Vagina (tissue), 2 donors: Measurements from ENCODE around the gene SRCIN1. TPM values are rescaled to one million over a fixed set of nuclear protein-coding genes. Genes with fewer than 3 reads are reported as not detected.

Source experiments
- DNase-seq, 2 donors: peaks; one replicate each; pipeline ENCODE4 v3.0.0-alpha.2; 2017; ENCODE audit errors: extremely low spot score in 2 of 2
- H3K27ac ChIP-seq: fragments of 200-600 bp; sonication (generic); one replicate; pipeline ENCODE4 v1.5.1; 2019
- H3K27me3 ChIP-seq: fragments of 200-600 bp; sonication (generic); one replicate; pipeline ENCODE4 v1.5.1; 2019
- H3K36me3 ChIP-seq, 2 donors: fragments of 200-600 bp; sonication (generic); one replicate each; pipeline ENCODE4 v1.5.1; 2017 to 2019
- H3K4me1 ChIP-seq: fragments of 200-600 bp; sonication (generic); one replicate; pipeline ENCODE4 v1.5.1; 2019
- H3K4me3 ChIP-seq, 2 donors: fragments of 200-600 bp; sonication (generic); 1 replicate in 1 of 2; 2 replicates in 1 of 2; pipeline ENCODE4 v1.5.1; 2016 to 2019
- H3K9me3 ChIP-seq: fragments of 200-600 bp; sonication (generic); one replicate; pipeline ENCODE4 v1.5.1; 2019
- POLR2A ChIP-seq, 2 donors: fragments of 450-650 bp; IDR thresholded peaks; one replicate each; pipeline ENCODE4 v1.6.1; 2017; ENCODE audit warnings: antibody characterized with exemption in 2 of 2, mild to moderate bottlenecking in 2 of 2, moderate library complexity in 2 of 2
- POLR2AphosphoS5 ChIP-seq, 2 donors: sonication (generic); formaldehyde crosslinking; IDR thresholded peaks; one replicate each; pipeline ENCODE4 v1.9.0; 2017; ENCODE audit warnings: antibody characterized with exemption in 2 of 2, mild to moderate bottlenecking in 2 of 2, low read depth in 1 of 2; ENCODE audit not compliant: insufficient read depth in 1 of 2
- intact Hi-C: fragments of 100-400 bp; cut with DNase I; formaldehyde crosslinking; loops from one replicate; pipeline ENCODE4 v1.15.1; 2023
- total RNA-seq: library from RNA; depleted of rRNA; stranded (reverse); fragments of >200 nt; gene quantifications from one replicate; pipeline ENCODE4 v1.2.3, GENCODE V29; 2016
- TF ChIP-seq, protein P1 (sequence below), 3 experiments: fragments of 450-650 bp in 2 of 3; fragments of 200-600 bp in 1 of 3; sonication (generic) in 1 of 3; IDR thresholded peaks; one replicate each; pipeline ENCODE4 v1.5.1; 2017 to 2019; ENCODE audit warnings: antibody characterized with exemption in 3 of 3, mild to moderate bottlenecking in 2 of 3, moderate library complexity in 2 of 3

Gene SRCIN1
- total RNA-seq, 1 donor from 2014 or later, result 5.2 TPM

DNA sequence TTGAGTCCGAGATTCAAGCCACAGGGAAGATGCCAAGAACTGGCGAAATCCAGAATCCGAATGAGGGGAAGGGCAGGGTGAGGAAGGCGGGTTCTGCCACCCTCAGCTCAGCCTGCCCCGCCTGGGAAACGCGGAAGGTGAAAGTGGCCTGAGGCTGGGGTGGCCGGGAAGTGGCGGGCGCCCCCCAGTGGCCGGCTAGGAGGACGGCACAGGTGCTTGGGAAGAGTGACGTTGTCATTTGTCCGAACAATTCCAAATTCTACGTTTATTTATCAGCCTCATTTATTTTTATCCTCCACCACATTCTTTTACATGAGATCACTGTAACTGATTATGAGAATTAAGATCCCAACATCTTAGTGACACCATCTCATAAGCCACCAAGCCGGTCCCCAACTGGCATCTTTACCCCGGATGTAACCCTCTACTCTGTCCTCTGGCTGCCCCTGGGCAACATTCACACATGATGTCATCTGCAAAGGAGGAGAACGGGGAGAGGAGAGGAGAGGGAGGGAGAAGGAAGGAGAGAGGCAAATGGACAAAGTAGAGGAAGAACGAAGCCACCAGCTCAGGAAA is 21.3 kb downstream of the SRCIN1 start:
- Histone ChIP-seq H3K27me3 (no peaks in the 10 kb centered on the region), H3K27ac (no peak overlapping the region), H3K36me3 (no peaks in the 10 kb centered on the region), H3K4me1 (peaks cover 13% of the 10 kb centered on the region), H3K9me3 (no peaks in the 10 kb centered on the region), H3K4me3 (no peak overlapping the region)
- TF ChIP-seq POLR2AphosphoS5 (IDR thresholded peaks at IDR 0.05; ENCODE audit: insufficient read depth in 1 of 2, low read depth in 1 of 2), result peak in 1 of 2 donors; percentile 19
- TF ChIP-seq, protein P1, sequence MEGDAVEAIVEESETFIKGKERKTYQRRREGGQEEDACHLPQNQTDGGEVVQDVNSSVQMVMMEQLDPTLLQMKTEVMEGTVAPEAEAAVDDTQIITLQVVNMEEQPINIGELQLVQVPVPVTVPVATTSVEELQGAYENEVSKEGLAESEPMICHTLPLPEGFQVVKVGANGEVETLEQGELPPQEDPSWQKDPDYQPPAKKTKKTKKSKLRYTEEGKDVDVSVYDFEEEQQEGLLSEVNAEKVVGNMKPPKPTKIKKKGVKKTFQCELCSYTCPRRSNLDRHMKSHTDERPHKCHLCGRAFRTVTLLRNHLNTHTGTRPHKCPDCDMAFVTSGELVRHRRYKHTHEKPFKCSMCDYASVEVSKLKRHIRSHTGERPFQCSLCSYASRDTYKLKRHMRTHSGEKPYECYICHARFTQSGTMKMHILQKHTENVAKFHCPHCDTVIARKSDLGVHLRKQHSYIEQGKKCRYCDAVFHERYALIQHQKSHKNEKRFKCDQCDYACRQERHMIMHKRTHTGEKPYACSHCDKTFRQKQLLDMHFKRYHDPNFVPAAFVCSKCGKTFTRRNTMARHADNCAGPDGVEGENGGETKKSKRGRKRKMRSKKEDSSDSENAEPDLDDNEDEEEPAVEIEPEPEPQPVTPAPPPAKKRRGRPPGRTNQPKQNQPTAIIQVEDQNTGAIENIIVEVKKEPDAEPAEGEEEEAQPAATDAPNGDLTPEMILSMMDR (IDR thresholded peaks at IDR 0.05), result peak; percentile 55 to 80 (median 66)
- no peak for TF ChIP-seq POLR2A (IDR thresholded peaks at IDR 0.05)
- no peak for DNase-seq
- intact Hi-C loops, result no loop called here

DNA sequence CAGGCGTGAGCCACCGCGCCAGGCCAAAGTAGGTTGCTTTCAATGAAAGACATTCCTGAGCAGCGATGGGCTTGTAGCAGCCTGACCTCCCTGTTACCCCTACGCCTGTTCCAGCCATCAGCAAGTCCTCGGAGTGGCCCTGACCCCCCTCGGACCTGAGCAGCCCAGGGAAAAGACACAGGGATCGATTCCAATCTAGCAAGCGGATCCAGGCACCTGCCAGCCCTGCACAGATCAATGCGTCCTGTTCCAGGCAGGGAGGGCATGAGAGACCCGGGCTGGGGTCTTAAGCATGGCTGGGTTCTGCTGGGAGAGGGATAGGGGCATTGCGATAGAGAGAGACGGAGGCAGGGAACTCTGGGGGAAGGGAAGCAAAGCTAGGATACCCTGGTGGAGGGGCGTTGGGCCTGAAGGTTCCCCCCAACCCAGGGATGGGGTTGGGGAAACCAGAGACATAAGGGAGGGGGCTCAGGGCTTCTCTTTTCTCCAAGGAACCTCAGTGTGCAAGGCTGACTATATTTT is 21.9 kb downstream of the SRCIN1 start:
- TF ChIP-seq POLR2AphosphoS5 (IDR thresholded peaks at IDR 0.05; ENCODE audit: insufficient read depth in 1 of 2, low read depth in 1 of 2), result no peak
- no peak for TF ChIP-seq POLR2A (IDR thresholded peaks at IDR 0.05)
- TF ChIP-seq, protein P1 (IDR thresholded peaks at IDR 0.05), result no peak

DNA sequence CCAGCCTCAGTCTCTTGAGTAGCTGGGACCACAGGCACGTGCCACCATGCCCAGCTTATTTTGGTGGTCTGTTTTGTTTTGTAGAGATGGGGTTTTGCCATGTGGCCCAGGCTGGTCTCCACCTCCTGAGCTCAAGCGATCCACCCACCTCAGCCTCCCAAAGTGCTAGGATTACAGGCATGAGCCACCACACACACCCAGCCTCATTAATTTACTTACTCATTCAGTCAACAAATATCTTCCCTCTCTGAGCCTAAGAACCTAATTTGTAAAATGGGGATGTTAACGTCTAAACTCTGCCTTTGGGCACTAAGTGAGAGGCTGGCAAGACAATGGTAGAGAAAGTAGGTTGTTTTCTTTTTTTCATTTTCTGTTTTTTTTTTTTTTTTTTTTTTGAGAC is 22.6 kb downstream of the SRCIN1 start:
- TF ChIP-seq POLR2AphosphoS5 (IDR thresholded peaks at IDR 0.05; ENCODE audit: insufficient read depth in 1 of 2, low read depth in 1 of 2), result no peak
- TF ChIP-seq, protein P1 (IDR thresholded peaks at IDR 0.05), result no peak
- no peak for TF ChIP-seq POLR2A (IDR thresholded peaks at IDR 0.05)
- H3K9me3 ChIP-seq, result no peaks in the 10 kb centered on the region
- no peak overlapping the region for H3K27ac ChIP-seq
- peaks cover 20% of the 10 kb centered on the region for H3K4me1 ChIP-seq
- peaks cover 5% of the 10 kb centered on the region for H3K27me3 ChIP-seq
- intact Hi-C loops, result no loop called here
- no peak for DNase-seq
- no peaks in the 10 kb centered on the region for H3K36me3 ChIP-seq
- no peak overlapping the region for H3K4me3 ChIP-seq

More for the DNA sequence above, 21.9 kb downstream of the SRCIN1 start:
- intact Hi-C loops, result no loop called here
- H3K27me3 ChIP-seq, result no peaks in the 10 kb centered on the region
- DNase-seq, result no peak
- no peak overlapping the region for H3K4me3 ChIP-seq
- no peaks in the 10 kb centered on the region for H3K36me3 ChIP-seq
- no peak overlapping the region for H3K27ac ChIP-seq
- peaks cover 13% of the 10 kb centered on the region for H3K4me1 ChIP-seq
- H3K9me3 ChIP-seq, result no peaks in the 10 kb centered on the region

DNA sequence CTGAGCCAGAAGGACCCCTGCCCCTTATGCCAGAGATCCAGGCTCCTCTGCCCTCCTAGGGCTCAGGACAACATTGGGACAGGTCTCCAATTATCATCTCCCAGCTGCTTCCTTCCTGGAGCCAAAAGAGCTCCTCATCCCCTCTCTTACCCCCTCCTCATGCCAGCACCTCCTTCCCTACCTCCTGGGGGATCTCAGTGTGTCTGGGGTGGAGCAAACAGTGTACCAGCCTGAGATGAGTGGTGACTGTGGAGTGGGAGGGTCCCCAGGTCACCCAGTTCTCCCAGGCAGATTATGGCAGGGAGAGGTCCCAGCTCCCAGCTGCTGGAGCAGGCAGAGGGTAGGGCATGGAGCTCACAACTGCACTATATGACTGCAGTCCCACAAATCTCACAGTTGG is 23.7 kb downstream of the SRCIN1 start:
- Histone ChIP-seq H3K4me3 (no peak overlapping the region), H3K27me3 (peaks cover 5% of the 10 kb centered on the region), H3K36me3 (no peaks in the 10 kb centered on the region), H3K9me3 (no peaks in the 10 kb centered on the region), H3K4me1 (peaks cover 26% of the 10 kb centered on the region), H3K27ac (no peak overlapping the region)
- TF ChIP-seq POLR2A (IDR thresholded peaks at IDR 0.05), result no peak
- TF ChIP-seq, protein P1 (IDR thresholded peaks at IDR 0.05), result no peak
- DNase-seq, result no peak
- intact Hi-C loops, result no loop called here

DNA sequence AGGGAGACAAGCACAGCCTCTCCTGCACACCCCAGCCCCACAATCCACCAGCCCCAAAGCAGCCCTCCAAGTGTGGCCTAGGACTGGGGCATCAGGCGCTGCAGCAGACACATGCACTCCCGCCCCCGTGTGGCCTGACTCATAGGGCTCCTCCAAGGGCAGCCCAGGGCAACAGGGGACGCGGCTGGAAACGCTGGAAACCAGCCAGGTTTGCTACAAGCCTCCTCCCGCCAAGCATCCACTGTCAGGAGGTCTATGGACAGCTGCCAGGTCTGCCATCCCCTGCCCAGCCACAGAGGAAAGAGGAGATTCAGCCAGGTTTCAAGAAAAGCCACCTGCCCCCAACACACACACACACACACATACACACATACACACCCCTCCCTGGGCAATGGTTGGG is 25.8 kb downstream of the SRCIN1 start:
- Histone ChIP-seq H3K27me3 (peaks cover 5% of the 10 kb centered on the region), H3K4me1 (peaks cover 24% of the 10 kb centered on the region), H3K27ac (no peak overlapping the region), H3K36me3 (no peaks in the 10 kb centered on the region), H3K4me3 (no peak overlapping the region), H3K9me3 (no peaks in the 10 kb centered on the region)
- no peak for DNase-seq
- TF ChIP-seq, protein P1 (IDR thresholded peaks at IDR 0.05), result no peak
- no peak for TF ChIP-seq POLR2AphosphoS5 (IDR thresholded peaks at IDR 0.05; ENCODE audit: insufficient read depth in 1 of 2, low read depth in 1 of 2)
- intact Hi-C loops, result no loop called here
